HAP-1 (cell line): ENCODE results near the gene SSR4.

ENCODE experiments used
- DNase-seq, 2 experiments: peaks; one replicate each; pipeline ENCODE4 v3.0.0-alpha.2; 2016 to 2020; ENCODE audit warnings: low spot score in 2 of 2
- H3K27me3 ChIP-seq: fragments of 250-450 bp; sonication (Bioruptor Pico); 2 replicates; pipeline ENCODE4 v1.5.1; 2020; ENCODE audit warnings: low read depth, mild to moderate bottlenecking, moderate library complexity
- H3K36me3 ChIP-seq: fragments of 250-450 bp; sonication (Bioruptor Pico); replicated peaks from 2 replicates; pipeline ENCODE4 v1.5.1; 2020; ENCODE audit warnings: mild to moderate bottlenecking
- H3K4me1 ChIP-seq: fragments of 250-450 bp; sonication (Bioruptor Pico); 2 replicates; pipeline ENCODE4 v1.5.1; 2020; ENCODE audit warnings: mild to moderate bottlenecking
- H3K4me3 ChIP-seq: fragments of 250-450 bp; sonication (Bioruptor Pico); 2 replicates; pipeline ENCODE4 v1.5.1; 2020; ENCODE audit warnings: mild to moderate bottlenecking, moderate library complexity
- H3K9me3 ChIP-seq: fragments of 250-450 bp; sonication (Bioruptor Pico); 2 replicates; pipeline ENCODE4 v1.5.1; 2020; ENCODE audit warnings: mild to moderate bottlenecking, moderate library complexity
- in situ Hi-C: fragments of 300-500 bp; cut with MboI; formaldehyde crosslinking; loops from 3 replicates; pipeline ENCODE4 v1.14.3; 2020; ENCODE audit warnings: low sequenced_read_pairs, inconsistent platforms, mixed read lengths

The SSR4 gene

GRCh38 chrX:153765138-153766079, 29.1 kb upstream of the SSR4 start:
- Histone ChIP-seq H3K4me1 (peaks cover 2% of the 10 kb centered on the region; the same call in 1 of the 2 replicates), H3K4me3 (no peak overlapping the region), H3K9me3 (no peaks in the 10 kb centered on the region), H3K36me3 (no peaks in the 10 kb centered on the region), H3K27me3 (no peaks in the 10 kb centered on the region)
- peak in 1 of 2 experiments; percentile 12 for DNase-seq
- in situ Hi-C loops: no loop called here

GRCh38 chrX:153766098-153766817, 28.2 kb upstream of the SSR4 start:
- in situ Hi-C loops: no loop called here
- Histone ChIP-seq H3K4me3 (no peak overlapping the region), H3K9me3 (no peaks in the 10 kb centered on the region), H3K27me3 (no peaks in the 10 kb centered on the region), H3K4me1 (peaks cover 2% of the 10 kb centered on the region; the same call in 1 of the 2 replicates), H3K36me3 (no peaks in the 10 kb centered on the region)
- peak in 1 of 2 experiments; percentile 63 for DNase-seq

- H3K36me3 ChIP-seq: no peaks in the 10 kb centered on the region
- no peak overlapping the region for H3K4me3 ChIP-seq
- H3K9me3 ChIP-seq: no peaks in the 10 kb centered on the region
- DNase-seq: no peak
- peaks cover 2% of the 10 kb centered on the region; the same call in 1 of the 2 replicates for H3K4me1 ChIP-seq
- no peaks in the 10 kb centered on the region for H3K27me3 ChIP-seq
- in situ Hi-C loops: no loop called here
Measured at GRCh38 chrX:153766871-153767673, 27.4 kb upstream of the SSR4 start.

GRCh38 chrX:153767674-153768055, 26.8 kb upstream of the SSR4 start:
- no peaks in the 10 kb centered on the region for H3K27me3 ChIP-seq
- H3K9me3 ChIP-seq: no peaks in the 10 kb centered on the region
- no peaks in the 10 kb centered on the region for H3K36me3 ChIP-seq
- peaks cover 2% of the 10 kb centered on the region; the same call in 1 of the 2 replicates for H3K4me1 ChIP-seq
- in situ Hi-C loops: no loop called here
- DNase-seq: no peak
- no peak overlapping the region for H3K4me3 ChIP-seq

- H3K9me3 ChIP-seq: no peaks in the 10 kb centered on the region
- peak in 1 of 2 experiments; percentile 11 for DNase-seq
- H3K27me3 ChIP-seq: no peaks in the 10 kb centered on the region
- no peaks in the 10 kb centered on the region for H3K36me3 ChIP-seq
- peaks cover 2% of the 10 kb centered on the region; the same call in 1 of the 2 replicates for H3K4me1 ChIP-seq
- in situ Hi-C loops: no loop called here
- no peak overlapping the region for H3K4me3 ChIP-seq
Measured at GRCh38 chrX:153768311-153769157, 25.9 kb upstream of the SSR4 start.

- in situ Hi-C loops: no loop called here
- H3K9me3 ChIP-seq: no peaks in the 10 kb centered on the region
- H3K27me3 ChIP-seq: no peaks in the 10 kb centered on the region
- no peak overlapping the region for H3K4me3 ChIP-seq
- peak in 1 of 2 experiments; percentile 7 for DNase-seq
- no peaks in the 10 kb centered on the region for H3K36me3 ChIP-seq
- H3K4me1 ChIP-seq: no peaks in the 10 kb centered on the region
Measured at GRCh38 chrX:153769158-153769864, 25.2 kb upstream of the SSR4 start.

GRCh38 chrX:153769865-153770600, 24.4 kb upstream of the SSR4 start:
- Histone ChIP-seq H3K9me3 (no peaks in the 10 kb centered on the region), H3K27me3 (no peaks in the 10 kb centered on the region), H3K36me3 (no peaks in the 10 kb centered on the region), H3K4me3 (no peak overlapping the region), H3K4me1 (no peaks in the 10 kb centered on the region)
- DNase-seq: peak in 1 of 2 experiments; percentile 7
- in situ Hi-C loops: no loop called here

- no peaks in the 10 kb centered on the region for H3K27me3 ChIP-seq
- DNase-seq: no peak
- in situ Hi-C loops: no loop called here
- H3K4me1 ChIP-seq: no peaks in the 10 kb centered on the region
- no peaks in the 10 kb centered on the region for H3K9me3 ChIP-seq
- H3K4me3 ChIP-seq: no peak overlapping the region
- H3K36me3 ChIP-seq: no peaks in the 10 kb centered on the region
Measured at GRCh38 chrX:153770601-153771414, 23.7 kb upstream of the SSR4 start.

GRCh38 chrX:153771415-153772315, 22.8 kb upstream of the SSR4 start:
- in situ Hi-C loops: no loop called here
- peak in 1 of 2 experiments; percentile 7 for DNase-seq
- no peaks in the 10 kb centered on the region for H3K36me3 ChIP-seq
- H3K4me3 ChIP-seq: no peak overlapping the region
- peaks cover under 1% of the 10 kb centered on the region for H3K4me1 ChIP-seq
- no peaks in the 10 kb centered on the region for H3K27me3 ChIP-seq
- H3K9me3 ChIP-seq: no peaks in the 10 kb centered on the region

- no peak overlapping the region for H3K4me3 ChIP-seq
- no peaks in the 10 kb centered on the region for H3K27me3 ChIP-seq
- H3K4me1 ChIP-seq: peaks cover 4% of the 10 kb centered on the region
- in situ Hi-C loops: no loop called here
- DNase-seq: peak in 1 of 2 experiments; percentile 8
- no peaks in the 10 kb centered on the region for H3K9me3 ChIP-seq
- no peaks in the 10 kb centered on the region for H3K36me3 ChIP-seq
Measured at GRCh38 chrX:153772316-153773217, 21.9 kb upstream of the SSR4 start.
